Fibroblast of lung (primary cell): ENCODE data around the gene ZBTB7C.

ENCODE experiments used
- CTCF ChIP-seq, 2 donors: IDR thresholded peaks in 1 of 2; conservative IDR thresholded peaks in 1 of 2; 1 replicate in 1 of 2; 2 replicates in 1 of 2; pipeline ENCODE4 v1.5.1; 2011 to 2012; ENCODE audit warnings: low read length in 2 of 2, control low read depth in 1 of 2, inconsistent platforms in 1 of 2, low read depth in 1 of 2, mild to moderate bottlenecking in 1 of 2
- EZH2 ChIP-seq: IDR thresholded peaks from 2 replicates; pipeline ENCODE4 v1.5.1; 2012; ENCODE audit warnings: low read length, control low read depth, mild to moderate bottlenecking; ENCODE audit errors: missing control alignments

DNA sequence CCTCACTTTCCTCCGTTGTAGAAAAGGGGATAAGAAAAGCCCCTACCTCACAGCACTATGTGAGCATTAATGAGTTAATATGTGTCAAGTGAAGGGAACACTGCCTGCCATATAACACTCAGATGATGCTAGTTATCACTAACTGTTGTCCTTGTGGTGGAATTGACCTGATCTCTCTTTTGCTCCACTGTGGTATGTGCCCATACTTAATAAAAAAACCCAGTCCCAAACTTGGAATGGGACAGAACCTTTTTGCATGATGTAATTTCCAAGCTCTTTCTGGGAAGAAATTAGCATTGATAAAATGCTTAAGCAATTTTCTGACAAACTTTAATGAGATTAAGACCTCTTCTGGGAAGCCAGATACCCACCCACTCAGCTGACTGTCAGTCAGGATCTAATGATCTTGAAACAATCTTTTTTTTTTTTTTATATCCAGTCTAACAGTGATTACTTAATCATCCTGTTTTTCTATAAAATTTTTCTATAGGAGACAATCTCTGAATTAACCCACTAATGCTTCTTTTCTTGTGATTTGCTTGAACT is 158.7 kb downstream of the ZBTB7C start:
- no peak for TF ChIP-seq EZH2
- no peak for TF ChIP-seq CTCF (conservative IDR thresholded peaks at IDR 0.05 in 1 of 2, IDR thresholded peaks at IDR 0.05 in 1 of 2; ENCODE audit: low read depth in 1 of 2, low read length in 2 of 2)
